MM.1S (cell line): ENCODE measurements around the gene HPS6.

ENCODE experiments used
- DNase-seq: peaks from one replicate; pipeline ENCODE4 v3.0.0-alpha.2; 2015
- H2AFZ ChIP-seq: fragments of 300-600 bp; sonication (generic); 2 replicates; pipeline ENCODE4 v1.6.0; 2016; ENCODE audit warnings: antibody characterized with exemption, low read length
- H3F3A ChIP-seq: fragments of 300-600 bp; sonication (generic); 2 replicates; pipeline ENCODE4 v1.6.1; 2016; ENCODE audit warnings: mild to moderate bottlenecking, antibody characterized with exemption, low read length, moderate library complexity, mixed read lengths; ENCODE audit not compliant: insufficient read depth
- H3K27ac ChIP-seq: fragments of 300-600 bp; sonication (generic); 2 replicates; pipeline ENCODE4 v1.5.1; 2016; ENCODE audit warnings: mild to moderate bottlenecking, low read length
- H3K27me3 ChIP-seq: fragments of 300-600 bp; sonication (generic); replicated peaks from 2 replicates; pipeline ENCODE4 v1.6.0; 2016; ENCODE audit warnings: low read length; ENCODE audit not compliant: insufficient read depth
- H3K36me3 ChIP-seq: fragments of 300-600 bp; sonication (generic); replicated peaks from 2 replicates; pipeline ENCODE4 v1.6.1; 2016; ENCODE audit warnings: mild to moderate bottlenecking, low read length, mixed read lengths; ENCODE audit not compliant: insufficient read depth
- H3K4me1 ChIP-seq: fragments of 300-600 bp; sonication (generic); 2 replicates; pipeline ENCODE4 v1.6.1; 2016; ENCODE audit warnings: low read length, mixed read lengths
- H3K4me2 ChIP-seq: fragments of 300-600 bp; sonication (generic); 2 replicates; pipeline ENCODE4 v1.6.0; 2016; ENCODE audit warnings: low read depth, low read length
- H3K4me3 ChIP-seq: fragments of 300-600 bp; sonication (generic); 2 replicates; pipeline ENCODE4 v1.5.1; 2016; ENCODE audit warnings: low read length, mixed read lengths
- H3K79me2 ChIP-seq: fragments of 300-600 bp; sonication (generic); 2 replicates; pipeline ENCODE4 v1.6.1; 2016; ENCODE audit warnings: mixed run types, low read length, mixed read lengths
- H3K9ac ChIP-seq: fragments of 300-600 bp; sonication (generic); 2 replicates; pipeline ENCODE4 v1.6.1; 2016; ENCODE audit warnings: low read length, mixed read lengths
- H3K9me2 ChIP-seq: fragments of 300-600 bp; sonication (generic); replicated peaks from 2 replicates; pipeline ENCODE4 v1.6.1; 2016; ENCODE audit warnings: mild to moderate bottlenecking, low read length, mixed read lengths; ENCODE audit not compliant: insufficient read depth
- H3K9me3 ChIP-seq: fragments of 300-600 bp; sonication (generic); replicated peaks from 2 replicates; pipeline ENCODE4 v1.6.1; 2016; ENCODE audit warnings: mild to moderate bottlenecking, low read length, mixed read lengths; ENCODE audit not compliant: insufficient read depth
- H4K20me1 ChIP-seq: fragments of 300-600 bp; sonication (generic); 2 replicates; pipeline ENCODE4 v1.6.1; 2016; ENCODE audit warnings: mild to moderate bottlenecking, low read length, moderate library complexity, mixed read lengths; ENCODE audit not compliant: insufficient read depth
- CTCF ChIP-seq: fragments of 300-600 bp; sonication (generic); IDR thresholded peaks from 2 replicates; pipeline ENCODE4 v1.5.1; 2016; ENCODE audit warnings: antibody characterized with exemption, low read length, mixed read lengths
- EZH2 ChIP-seq: fragments of 300-600 bp; sonication (generic); optimal IDR thresholded peaks from 2 replicates; pipeline ENCODE3; 2017; ENCODE audit warnings: low read depth, mild to moderate bottlenecking, antibody characterized with exemption, low read length, mixed read lengths
- EZH2phosphoT487 ChIP-seq: fragments of 300-600 bp; sonication (generic); IDR thresholded peaks from 2 replicates; pipeline ENCODE4 v1.6.1; 2018; ENCODE audit warnings: antibody characterized with exemption, low read length

Gene HPS6

DNA sequence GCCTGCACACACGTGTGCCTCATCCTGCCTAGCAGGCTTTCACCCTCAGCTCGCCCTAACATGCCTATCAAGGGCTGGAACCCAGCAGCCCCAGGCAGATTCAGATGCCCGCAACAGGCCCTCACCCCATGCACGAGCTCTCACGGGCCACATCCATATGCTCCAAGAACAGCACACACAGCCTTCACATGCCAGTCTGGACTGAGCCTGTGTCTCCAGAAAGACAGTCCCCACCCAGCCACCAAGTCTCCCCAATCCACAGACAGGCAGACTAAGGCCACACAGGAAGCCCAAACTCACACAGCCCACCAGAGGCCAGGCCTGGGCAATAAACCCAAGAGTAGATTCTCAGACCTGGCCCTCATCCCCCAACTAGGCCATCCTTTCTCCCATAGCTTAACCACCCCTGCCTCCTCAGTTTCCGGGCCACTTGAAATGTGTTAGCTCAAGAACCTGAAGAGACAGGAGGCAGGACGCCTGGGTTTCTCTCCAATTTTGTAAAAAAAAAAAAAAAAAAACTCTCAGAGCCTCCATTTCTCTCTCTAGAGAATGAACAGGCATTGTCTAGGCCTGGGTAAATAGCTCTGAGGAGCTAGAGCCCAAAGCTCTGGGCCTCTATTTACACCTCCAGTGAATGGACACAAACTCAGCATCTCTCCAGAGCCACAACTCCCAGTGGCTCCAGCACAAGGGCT is 48.3 kb downstream of the HPS6 start:
- no peaks in the 10 kb centered on the region for H4K20me1 ChIP-seq
- H2AFZ ChIP-seq: no peak overlapping the region
- peak overlapping the region; percentile 72 for H3K4me2 ChIP-seq
- H3K4me1 ChIP-seq: peaks cover 30% of the 10 kb centered on the region
- no peak overlapping the region for H3K27ac ChIP-seq
- H3K4me3 ChIP-seq: peak overlapping the region; percentile 81
- no peaks in the 10 kb centered on the region for H3K9me2 ChIP-seq
- peaks cover 3% of the 10 kb centered on the region; the same call in 1 of the 2 replicates for H3K36me3 ChIP-seq
- H3K27me3 ChIP-seq: no peaks in the 10 kb centered on the region
- no peaks in the 10 kb centered on the region for H3K9me3 ChIP-seq
- DNase-seq: no peak
- peaks cover 7% of the 10 kb centered on the region; the same call in 1 of the 2 replicates for H3F3A ChIP-seq
- peaks cover 61% of the 10 kb centered on the region for H3K79me2 ChIP-seq
- TF ChIP-seq EZH2 (no peak), EZH2phosphoT487 (no peak), CTCF (no peak)
- H3K9ac ChIP-seq: peak overlapping the region; percentile 69; the same call in 1 of the 2 replicates

- H3K4me1 ChIP-seq: peaks cover 35% of the 10 kb centered on the region
- H2AFZ ChIP-seq: 0 out of 2 replicates have a peak overlapping the region, but pooled peaks have one; percentile 54
- no peak for TF ChIP-seq EZH2phosphoT487
- no peak for TF ChIP-seq CTCF
- no peak for TF ChIP-seq EZH2
- peak overlapping the region; percentile 69; the same call in 1 of the 2 replicates for H3K9ac ChIP-seq
- peak overlapping the region; percentile 72 for H3K4me2 ChIP-seq
- H3K9me3 ChIP-seq: no peaks in the 10 kb centered on the region
- H3K36me3 ChIP-seq: peaks cover 3% of the 10 kb centered on the region; the same call in 1 of the 2 replicates
- H3F3A ChIP-seq: peaks cover 7% of the 10 kb centered on the region; the same call in 1 of the 2 replicates
- H3K9me2 ChIP-seq: no peaks in the 10 kb centered on the region
- no peaks in the 10 kb centered on the region for H3K27me3 ChIP-seq
- H4K20me1 ChIP-seq: no peaks in the 10 kb centered on the region
- peak overlapping the region; percentile 81 for H3K4me3 ChIP-seq
- no peak overlapping the region for H3K27ac ChIP-seq
- no peak for DNase-seq
- H3K79me2 ChIP-seq: peaks cover 68% of the 10 kb centered on the region
Measured at GRCh38 chr10:102113956-102114857, 49.1 kb downstream of the HPS6 start.

DNA sequence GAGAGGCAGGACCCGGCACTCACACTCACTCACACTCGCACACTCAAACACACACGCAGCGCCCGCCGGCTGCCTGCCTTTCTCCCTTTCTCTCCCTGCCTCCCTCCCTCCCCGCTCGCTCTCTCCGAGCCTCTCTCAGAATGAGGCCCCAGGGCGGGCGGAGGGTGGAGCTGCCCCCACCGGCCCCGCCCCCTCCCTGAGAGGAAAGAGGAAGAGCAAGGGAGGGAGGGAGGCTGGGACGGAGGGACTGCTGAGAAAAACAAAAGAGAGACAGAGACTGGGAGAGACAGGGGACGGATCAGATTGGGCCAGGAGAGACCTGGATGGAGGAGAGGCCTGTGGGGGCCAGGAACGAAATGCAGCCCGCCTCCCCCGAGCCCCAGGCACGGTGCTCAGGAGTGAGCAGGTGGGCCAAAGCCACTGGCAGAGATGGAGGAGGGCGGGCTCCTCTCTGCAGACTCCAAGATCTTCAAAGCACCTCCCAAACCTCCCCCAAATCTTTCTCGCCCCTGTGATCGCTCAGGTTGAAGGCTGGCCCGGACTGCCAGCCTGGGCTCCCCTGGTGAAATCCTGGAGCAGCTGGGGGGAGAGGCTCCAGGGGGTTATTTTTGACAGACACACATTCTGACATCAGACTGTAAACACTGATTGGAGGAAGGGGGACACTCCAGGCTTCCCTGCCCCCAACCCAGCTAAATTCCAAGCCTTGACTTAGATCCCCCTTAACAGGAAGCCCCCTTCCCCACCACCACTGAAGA is 49.9 kb downstream of the HPS6 start:
- Histone ChIP-seq H3K79me2 (peaks cover 76% of the 10 kb centered on the region), H4K20me1 (no peaks in the 10 kb centered on the region), H3F3A (peaks cover 7% of the 10 kb centered on the region; the same call in 1 of the 2 replicates), H3K27ac (peak overlapping the region; percentile 49; the same call in 1 of the 2 replicates), H3K9ac (peak overlapping the region; percentile 70), H3K4me2 (peak overlapping the region; percentile 92), H3K4me3 (peak overlapping the region; percentile 65), H3K4me1 (peaks cover 38% of the 10 kb centered on the region), H3K9me2 (no peaks in the 10 kb centered on the region), H2AFZ (peak overlapping the region; percentile 77), H3K36me3 (peaks cover 3% of the 10 kb centered on the region; the same call in 1 of the 2 replicates), H3K9me3 (no peaks in the 10 kb centered on the region), H3K27me3 (no peaks in the 10 kb centered on the region)
- TF ChIP-seq CTCF (no peak), EZH2 (no peak), EZH2phosphoT487 (no peak)
- DNase-seq: peak; percentile 83
